ENCODE measurements around the gene ZNF480.
"Not testable (repeated sequence)": the region's sequence is repeated elsewhere in the genome, so short reads cannot be mapped to it uniquely, and the experiment has no call there.

DNA sequence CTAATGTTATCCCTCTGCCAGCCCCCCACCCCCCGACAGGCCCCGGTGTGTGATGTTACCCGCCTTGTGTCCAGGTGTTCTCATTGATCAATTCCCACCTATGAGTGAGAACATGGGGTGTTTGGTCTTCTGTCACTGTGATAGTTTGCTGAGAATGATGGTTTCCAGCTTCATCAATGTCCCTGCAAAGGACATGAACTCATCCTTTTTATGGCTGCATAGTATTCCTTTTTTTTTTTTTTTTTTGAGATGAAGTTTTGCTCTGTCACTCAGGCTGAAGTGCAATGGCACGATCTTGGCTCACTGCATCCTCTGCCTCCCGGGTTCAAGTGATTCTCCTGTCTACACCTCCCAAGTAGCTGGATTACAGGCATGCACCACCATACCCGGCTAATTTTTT, 4.0 kb upstream of the ZNF480 start:
- not testable (repeated sequence) for TF ChIP-seq POLR2A (IDR thresholded peaks at IDR 0.05)
- TF ChIP-seq, protein P1, sequence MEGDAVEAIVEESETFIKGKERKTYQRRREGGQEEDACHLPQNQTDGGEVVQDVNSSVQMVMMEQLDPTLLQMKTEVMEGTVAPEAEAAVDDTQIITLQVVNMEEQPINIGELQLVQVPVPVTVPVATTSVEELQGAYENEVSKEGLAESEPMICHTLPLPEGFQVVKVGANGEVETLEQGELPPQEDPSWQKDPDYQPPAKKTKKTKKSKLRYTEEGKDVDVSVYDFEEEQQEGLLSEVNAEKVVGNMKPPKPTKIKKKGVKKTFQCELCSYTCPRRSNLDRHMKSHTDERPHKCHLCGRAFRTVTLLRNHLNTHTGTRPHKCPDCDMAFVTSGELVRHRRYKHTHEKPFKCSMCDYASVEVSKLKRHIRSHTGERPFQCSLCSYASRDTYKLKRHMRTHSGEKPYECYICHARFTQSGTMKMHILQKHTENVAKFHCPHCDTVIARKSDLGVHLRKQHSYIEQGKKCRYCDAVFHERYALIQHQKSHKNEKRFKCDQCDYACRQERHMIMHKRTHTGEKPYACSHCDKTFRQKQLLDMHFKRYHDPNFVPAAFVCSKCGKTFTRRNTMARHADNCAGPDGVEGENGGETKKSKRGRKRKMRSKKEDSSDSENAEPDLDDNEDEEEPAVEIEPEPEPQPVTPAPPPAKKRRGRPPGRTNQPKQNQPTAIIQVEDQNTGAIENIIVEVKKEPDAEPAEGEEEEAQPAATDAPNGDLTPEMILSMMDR (IDR thresholded peaks at IDR 0.05): not testable (repeated sequence)

All from body of pancreas (tissue), 4 donors.